GM12878 (cell line): ENCODE data around the gene TRAPPC6A. TPM values are rescaled to one million over a fixed set of nuclear protein-coding genes. Genes with fewer than 3 reads are reported as not detected.

ENCODE experiments used
- ATAC-seq: fragments of 200-7000 bp; cut with Tn5 transposase; 3 replicates; pipeline ENCODE4 v1.9.1; 2020; ENCODE audit warnings: mild to moderate bottlenecking, moderate library complexity
- BruUV-seq: library from RNA; stranded (reverse); fragments of 400-500 nt; replicated peaks from 2 replicates; lab custom pipeline; 2021; lab: Mats Ljungman, UMichigan
- CTCF ChIA-PET: fragments of 300-600 bp; sonication (Branson Sonifier 250); formaldehyde crosslinking; extraction: SDS; loops from one replicate; lab custom pipeline; 2021; ENCODE audit warnings: inconsistent platforms; lab: Yijun Ruan, JAX
- POLR2A ChIA-PET: fragments of 350-600 bp; formaldehyde crosslinking; extraction: SDS; loops from one replicate; lab custom pipeline; 2021; ENCODE audit warnings: inconsistent platforms; lab: Charles Lee
- RAD21 ChIA-PET: fragments of 300-600 bp; sonication (Branson Sonifier 250); formaldehyde crosslinking; loops from one replicate; lab custom pipeline; 2023; ENCODE audit warnings: antibody characterized with exemption; ENCODE audit not compliant: unreplicated experiment; lab: Charles Lee
- SMC1A ChIA-PET: fragments of 300-600 bp; sonication (Branson Sonifier 250); formaldehyde crosslinking; loops from one replicate; lab custom pipeline; 2023; ENCODE audit not compliant: unreplicated experiment, uncharacterized antibody; lab: Charles Lee
- DNase-seq: peaks from one replicate; pipeline ENCODE4 v3.0.0-alpha.2; 2011; ENCODE audit warnings: low read depth, low spot score
- FAIRE-seq: peaks from 3 replicates; lab custom pipeline; 2011; peaks lifted over from hg19 to GRCh38; lab: Jason Lieb, UNC
- H2AFZ ChIP-seq: 2 replicates; pipeline ENCODE4 v1.6.0; 2011; ENCODE audit warnings: low read depth, low read length, control low read depth; ENCODE audit not compliant: control insufficient read depth
- H3K27ac ChIP-seq: 2 replicates; pipeline ENCODE4 v1.5.1; 2011; ENCODE audit warnings: control low read depth; ENCODE audit not compliant: control insufficient read depth, insufficient read depth
- H3K27me3 ChIP-seq, 2 experiments: replicated peaks in 1 of 2; 2 replicates each; pipeline versions ENCODE4 v1.6.0 to v1.6.1; 2011; ENCODE audit warnings: low read length in 1 of 2; ENCODE audit not compliant: control insufficient read depth in 2 of 2, insufficient read depth in 2 of 2
- H3K36me3 ChIP-seq, 2 experiments: 2 replicates each; pipeline ENCODE4 v1.5.1; 2011; ENCODE audit warnings: low read length in 1 of 2; ENCODE audit not compliant: control insufficient read depth in 2 of 2, insufficient read depth in 2 of 2
- H3K4me1 ChIP-seq: 2 replicates; pipeline ENCODE4 v1.6.1; 2011; ENCODE audit warnings: mild to moderate bottlenecking, low read length, moderate library complexity, mixed read lengths; ENCODE audit not compliant: control insufficient read depth, insufficient read depth
- H3K4me2 ChIP-seq: 2 replicates; pipeline ENCODE4 v1.6.0; 2011; ENCODE audit warnings: control low read depth; ENCODE audit not compliant: control insufficient read depth, insufficient read depth
- H3K4me3 ChIP-seq: fragments of 200-600 bp; sonication (generic); 2 replicates; pipeline ENCODE4 v1.5.1; 2016
- H3K79me2 ChIP-seq: 2 replicates; pipeline ENCODE4 v1.6.0; 2011; ENCODE audit warnings: low read length; ENCODE audit not compliant: control insufficient read depth, insufficient read depth
- H3K9ac ChIP-seq: 2 replicates; pipeline ENCODE4 v1.8.0; 2011; ENCODE audit warnings: low read length, control low read depth, mixed read lengths; ENCODE audit not compliant: control insufficient read depth, insufficient read depth
- H3K9me3 ChIP-seq: replicated peaks from 3 replicates; pipeline ENCODE4 v1.5.1; 2011; ENCODE audit warnings: mild to moderate bottlenecking, low read length; ENCODE audit not compliant: control insufficient read depth, insufficient read depth
- H4K20me1 ChIP-seq: 2 replicates; pipeline ENCODE4 v1.6.0; 2011; ENCODE audit not compliant: control insufficient read depth, insufficient read depth
- ATF7 ChIP-seq: fragments of 450-650 bp; IDR thresholded peaks from 2 replicates; pipeline ENCODE4 v1.6.1; 2016; ENCODE audit warnings: low read depth, mild to moderate bottlenecking
- CHD4 ChIP-seq: fragments of 200-600 bp; sonication (generic); IDR thresholded peaks from 2 replicates; pipeline ENCODE4 v1.6.1; 2016; ENCODE audit warnings: mild to moderate bottlenecking
- DPF2 ChIP-seq: fragments of 450-650 bp; IDR thresholded peaks from 2 replicates; pipeline ENCODE4 v1.6.1; 2017; ENCODE audit warnings: mild to moderate bottlenecking
- EED ChIP-seq: sonication (generic); IDR thresholded peaks from 2 replicates; pipeline ENCODE4 v1.6.1; 2016; ENCODE audit warnings: antibody characterized with exemption, low read depth
- EGR1 ChIP-seq, 2 experiments: IDR thresholded peaks; 1 replicate in 1 of 2; 2 replicates in 1 of 2; pipeline ENCODE4 v1.6.1; 2011 to 2012; ENCODE audit warnings: low read depth in 2 of 2, low read length in 2 of 2, borderline replicate concordance in 1 of 2, mild to moderate bottlenecking in 1 of 2, moderate library complexity in 1 of 2
- ETV6 ChIP-seq, 2 experiments: fragments of 450-650 bp in 1 of 2; IDR thresholded peaks in 1 of 2; conservative IDR thresholded peaks in 1 of 2; 2 replicates each; pipeline ENCODE4 v1.6.1; 2014; ENCODE audit warnings: antibody characterized with exemption in 1 of 2, borderline replicate concordance in 1 of 2, low read depth in 1 of 2, mild to moderate bottlenecking in 1 of 2, moderate library complexity in 1 of 2
- GATAD2B ChIP-seq: fragments of 450-650 bp; conservative IDR thresholded peaks from 2 replicates; pipeline ENCODE4 v1.6.1; 2017; ENCODE audit warnings: low read depth, mild to moderate bottlenecking, moderate library complexity
- HDGF ChIP-seq: fragments of 450-650 bp; IDR thresholded peaks from 2 replicates; pipeline ENCODE4 v1.6.1; 2016; ENCODE audit warnings: antibody characterized with exemption
- IKZF2 ChIP-seq, 2 experiments: fragments of 450-650 bp; IDR thresholded peaks; 2 replicates each; pipeline ENCODE4 v1.6.1; 2017; ENCODE audit warnings: mild to moderate bottlenecking in 2 of 2, moderate library complexity in 2 of 2
- IRF4 ChIP-seq: IDR thresholded peaks from 2 replicates; pipeline ENCODE4 v1.6.1; 2011; ENCODE audit warnings: low read depth, low read length
- RB1 ChIP-seq: fragments of 450-650 bp; formaldehyde crosslinking; IDR thresholded peaks from 2 replicates; pipeline ENCODE4 v1.6.1; 2017; ENCODE audit warnings: mild to moderate bottlenecking, borderline replicate concordance
- RCOR1 ChIP-seq: conservative IDR thresholded peaks from 2 replicates; pipeline ENCODE4 v1.6.1; 2012; ENCODE audit warnings: low read depth, low read length, improper control_type of control experiment
- SUZ12 ChIP-seq: fragments of 200-600 bp; sonication (generic); IDR thresholded peaks from one replicate; pipeline ENCODE4 v1.6.1; 2018; ENCODE audit warnings: antibody characterized with exemption, mild to moderate bottlenecking; ENCODE audit not compliant: unreplicated experiment
- TCF12 ChIP-seq: IDR thresholded peaks from 2 replicates; pipeline ENCODE4 v1.6.1; 2011; ENCODE audit warnings: low read depth, mild to moderate bottlenecking, low read length
- TCF3 ChIP-seq: IDR thresholded peaks from 2 replicates; pipeline ENCODE4 v1.6.1; 2012; ENCODE audit warnings: low read depth, mild to moderate bottlenecking, low read length, borderline replicate concordance; ENCODE audit not compliant: insufficient read depth
- YY1 ChIP-seq: IDR thresholded peaks from 2 replicates; pipeline ENCODE4 v1.6.1; 2011; ENCODE audit warnings: low read depth, mild to moderate bottlenecking, low read length
- WGBS: methylation state at CpG from one replicate; pipeline ENCODE4 v1.1.6; 2016; ENCODE audit warnings: low lambda C conversion rate; ENCODE audit not compliant: insufficient replicate concordance, insufficient coverage; ENCODE audit errors: missing lambda C conversion rate; 5-methylcytosine and 5-hydroxymethylcytosine counted together
- in situ Hi-C: fragments of 300-500 bp; cut with MboI; formaldehyde crosslinking; loops from 9 replicates; pipeline ENCODE4 v1.14.3; 2018; ENCODE audit warnings: mixed read lengths
- intact Hi-C: fragments of 100-400 bp; cut with micrococcal nuclease; formaldehyde crosslinking; loops from one replicate; pipeline ENCODE4 v1.14.2; 2022; ENCODE audit not compliant: unreplicated experiment
- polyA plus RNA-seq, 11 experiments: library from polyadenylated mRNA; depleted of rRNA in 4 of 11; unstranded in 6 of 11; stranded (reverse) in 5 of 11; fragments of >200 nt; fragmentation: Nextera tagmentation in 4 of 11; fragmentation: Illumina TruSeq in 1 of 11; extraction: Ambion mirVana in 4 of 11; extraction: Trizol in 1 of 11; gene quantifications; 1 replicate in 1 of 11; 2 replicates in 10 of 11; pipeline versions ENCODE4 v1.2.1 to v1.2.3, GENCODE V29; 2011 to 2016; ENCODE audit warnings: inconsistent platforms in 2 of 11, missing spikeins in 2 of 11, low read depth in 1 of 11
- total RNA-seq, 4 experiments: library from RNA; depleted of rRNA in 3 of 4; stranded (reverse); fragments of >200 nt in 3 of 4; fragmentation: Illumina TruSeq in 1 of 4; extraction: Trizol in 1 of 4; gene quantifications; 2 replicates each; pipeline versions ENCODE4 v1.2.1 to v1.2.3, GENCODE V29; 2013 to 2021
- TF ChIP-seq, protein P1 (sequence below): fragments of 450-650 bp; conservative IDR thresholded peaks from 2 replicates; pipeline ENCODE4 v1.6.1; 2017; ENCODE audit warnings: mild to moderate bottlenecking, moderate library complexity
- TF ChIP-seq, protein P2 (sequence below): fragments of 450-650 bp; IDR thresholded peaks from 2 replicates; pipeline ENCODE4 v1.6.1; 2016; ENCODE audit warnings: mild to moderate bottlenecking

The TRAPPC6A gene
- total and polyA plus RNA-seq, 10 of the 15 experiments (the other 5 are each of a cell fraction or from before 2014, with no cell fraction given) = 1.8 to 83.9 (median 35.8) TPM

DNA sequence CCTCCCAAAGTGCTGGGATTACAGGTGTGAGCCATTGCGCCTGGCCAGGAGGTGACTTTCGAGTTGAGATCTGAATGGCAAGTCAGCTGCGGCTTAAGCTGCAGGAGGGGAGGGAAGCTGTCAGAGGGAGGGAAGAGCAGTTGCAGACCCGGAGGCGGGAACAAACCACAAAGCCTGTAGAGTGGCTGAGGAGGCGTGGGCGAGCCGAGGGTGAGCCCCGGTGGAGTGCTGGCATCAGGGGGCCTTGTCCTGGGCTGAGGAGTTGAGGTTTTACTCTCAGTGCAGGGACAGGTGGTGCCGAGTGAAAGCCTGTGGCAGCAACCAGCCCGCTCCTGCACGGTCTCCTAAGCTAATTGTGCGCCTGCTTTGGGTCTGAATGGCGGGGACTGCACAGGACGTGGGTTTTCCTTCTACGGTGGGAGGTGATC lies 60.9 kb downstream of the TRAPPC6A start:
- ChIA-PET POLR2A (interaction anchor here (1.0 to 2.9 kb wide), 5 partner anchors 12 to 467 kb away, joined by 3 to 18 read pairs (median 8); partner anchors contain the start of genes OPA3 and PPP1R37), RAD21 (interaction anchor here (0.7 to 2.2 kb wide), 4 partner anchors 9 to 61 kb away, joined by 3 to 12 read pairs (median 6); partner anchors contain the start of gene TRAPPC6A), CTCF (interaction anchor here (0.7 to 3.2 kb wide), 10 partner anchors 14 to 321 kb away, joined by 3 to 16 read pairs (median 4); partner anchors contain the start of genes BLOC1S3, PPP1R37 and TRAPPC6A), SMC1A (interaction anchor here (1.3 to 2.3 kb wide), 3 partner anchors 20 to 43 kb away, joined by 4 to 7 read pairs (median 7); partner anchors contain the start of gene PPP1R37)
- FAIRE-seq (peak; percentile 71), DNase-seq (peak; percentile 73), ATAC-seq (peak; percentile 74)
- Histone ChIP-seq H3K4me1 (peaks cover 80% of the 10 kb centered on the region), H3K4me2 (peak overlapping the region; percentile 81), H3K9me3 (no peaks in the 10 kb centered on the region), H3K27me3 (no peaks in the 10 kb centered on the region), H3K79me2 (peaks cover 70% of the 10 kb centered on the region), H4K20me1 (peaks cover 3% of the 10 kb centered on the region; the same call in 1 of the 2 replicates), H3K4me3 (no peak overlapping the region), H3K9ac (no peak overlapping the region), H3K36me3 (peaks cover 0 to 3% of the 10 kb centered on the region in 2 experiments; a peak in 2 of 4 replicates), H2AFZ (no peak overlapping the region), H3K27ac (peak overlapping the region; percentile 31)
- 1% methylated on average over 16 of the region's 16 CpGs for WGBS
- BruUV-seq = no TSS peak
- intact Hi-C loops = no loop called here
- in situ Hi-C loops = no loop called here
- TF ChIP-seq RCOR1 (no peak), DPF2 (peak; percentile 63), CHD4 (no peak), TCF3 (peak; percentile 47; the same call in 1 of the 2 replicates), TCF12 (peak; percentile 69; the same call in 1 of the 2 replicates), ETV6 (conservative IDR thresholded peaks at IDR 0.05 in 1 of 2, IDR thresholded peaks at IDR 0.05 in 1 of 2; ENCODE audit: borderline replicate concordance in 1 of 2, low read depth in 1 of 2) (no peak), IRF4 (0 out of 2 replicates have a peak, but pooled peaks have one; percentile 22), GATAD2B (peak; percentile 85), IKZF2 (IDR thresholded peaks at IDR 0.05) (peak; percentile 83 to 87), SUZ12 (no peak), EED (peak; percentile 89), HDGF (peak; percentile 84), RB1 (peak; percentile 61; the same call in 1 of the 2 replicates), EGR1 (IDR thresholded peaks at IDR 0.05; ENCODE audit: borderline replicate concordance in 1 of 2, low read depth in 2 of 2, low read length in 2 of 2) (peak in 1 of 2 experiments; percentile 95; a peak in 2 of 3 replicates), YY1 (peak; percentile 44; the same call in 1 of the 2 replicates), ATF7 (peak; percentile 76)
- TF ChIP-seq, protein P1, sequence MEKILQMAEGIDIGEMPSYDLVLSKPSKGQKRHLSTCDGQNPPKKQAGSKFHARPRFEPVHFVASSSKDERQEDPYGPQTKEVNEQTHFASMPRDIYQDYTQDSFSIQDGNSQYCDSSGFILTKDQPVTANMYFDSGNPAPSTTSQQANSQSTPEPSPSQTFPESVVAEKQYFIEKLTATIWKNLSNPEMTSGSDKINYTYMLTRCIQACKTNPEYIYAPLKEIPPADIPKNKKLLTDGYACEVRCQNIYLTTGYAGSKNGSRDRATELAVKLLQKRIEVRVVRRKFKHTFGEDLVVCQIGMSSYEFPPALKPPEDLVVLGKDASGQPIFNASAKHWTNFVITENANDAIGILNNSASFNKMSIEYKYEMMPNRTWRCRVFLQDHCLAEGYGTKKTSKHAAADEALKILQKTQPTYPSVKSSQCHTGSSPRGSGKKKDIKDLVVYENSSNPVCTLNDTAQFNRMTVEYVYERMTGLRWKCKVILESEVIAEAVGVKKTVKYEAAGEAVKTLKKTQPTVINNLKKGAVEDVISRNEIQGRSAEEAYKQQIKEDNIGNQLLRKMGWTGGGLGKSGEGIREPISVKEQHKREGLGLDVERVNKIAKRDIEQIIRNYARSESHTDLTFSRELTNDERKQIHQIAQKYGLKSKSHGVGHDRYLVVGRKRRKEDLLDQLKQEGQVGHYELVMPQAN = 0 out of 2 replicates have a peak, but pooled peaks have one; percentile 35
- TF ChIP-seq, protein P2, sequence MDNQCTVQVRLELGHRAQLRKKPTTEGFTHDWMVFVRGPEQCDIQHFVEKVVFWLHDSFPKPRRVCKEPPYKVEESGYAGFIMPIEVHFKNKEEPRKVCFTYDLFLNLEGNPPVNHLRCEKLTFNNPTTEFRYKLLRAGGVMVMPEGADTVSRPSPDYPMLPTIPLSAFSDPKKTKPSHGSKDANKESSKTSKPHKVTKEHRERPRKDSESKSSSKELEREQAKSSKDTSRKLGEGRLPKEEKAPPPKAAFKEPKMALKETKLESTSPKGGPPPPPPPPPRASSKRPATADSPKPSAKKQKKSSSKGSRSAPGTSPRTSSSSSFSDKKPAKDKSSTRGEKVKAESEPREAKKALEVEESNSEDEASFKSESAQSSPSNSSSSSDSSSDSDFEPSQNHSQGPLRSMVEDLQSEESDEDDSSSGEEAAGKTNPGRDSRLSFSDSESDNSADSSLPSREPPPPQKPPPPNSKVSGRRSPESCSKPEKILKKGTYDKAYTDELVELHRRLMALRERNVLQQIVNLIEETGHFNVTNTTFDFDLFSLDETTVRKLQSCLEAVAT = peak; percentile 25; the same call in 1 of the 2 replicates
